ENCODE data around the gene PCNA. TPM values are rescaled to one million over a fixed set of nuclear protein-coding genes. Genes with fewer than 3 reads are reported as not detected.

PCNA gene
- total RNA-seq, 1 donor from 2014 or later, result 323 TPM

- Histone ChIP-seq H3K36me3 (no peaks in the 10 kb centered on the region), H3K4me3 (no peak overlapping the region), H3K79me2 (ENCODE audit: low read depth) (peaks cover 100% of the 10 kb centered on the region), H3F3A (ENCODE audit: low read depth) (no peaks in the 10 kb centered on the region), H3K27me3 (no peaks in the 10 kb centered on the region), H3K4me2 (no peak overlapping the region), H3K9ac (no peak overlapping the region), H2AFZ (replicated peaks) (no peak overlapping the region), H4K20me1 (ENCODE audit: low read depth) (peaks cover 44% of the 10 kb centered on the region), H3K4me1 (peaks cover 14% of the 10 kb centered on the region), H3K27ac (no peak overlapping the region), H3K9me3 (ENCODE audit: low read depth) (no peaks in the 10 kb centered on the region)
- Mint-ChIP-seq H3K27ac (no peak overlapping the region), H3K4me3 (no peak overlapping the region), H3K36me3 (peaks cover 1% of the 10 kb centered on the region), H3K9me3 (no peaks in the 10 kb centered on the region), H3K4me1 (peaks cover 13% of the 10 kb centered on the region), H3K27me3 (ENCODE audit: insufficient read depth, low read depth) (peaks cover 2% of the 10 kb centered on the region)
- no peak for DNase-seq (ENCODE audit: low spot score)
- TF ChIP-seq CTCF (IDR thresholded peaks at IDR 0.05), result no peak
- TF ChIP-seq EZH2phosphoT487 (IDR thresholded peaks at IDR 0.05), result no peak
- TF ChIP-seq EZH2 (IDR thresholded peaks at IDR 0.05), result no peak
Observed at GRCh38 chr20:5133998-5134397, 14.2 kb upstream of the PCNA start.

- H3K4me2 ChIP-seq, result no peak overlapping the region
- no peak for TF ChIP-seq EZH2 (IDR thresholded peaks at IDR 0.05)
- TF ChIP-seq CTCF (IDR thresholded peaks at IDR 0.05), result no peak
- TF ChIP-seq EZH2phosphoT487 (IDR thresholded peaks at IDR 0.05), result no peak
- H4K20me1 ChIP-seq (ENCODE audit: low read depth), result peaks cover 40% of the 10 kb centered on the region
- H3K27me3 ChIP-seq, result no peaks in the 10 kb centered on the region
- no peaks in the 10 kb centered on the region for H3K36me3 ChIP-seq
- peaks cover 4% of the 10 kb centered on the region for H3K27me3 Mint-ChIP-seq (ENCODE audit: insufficient read depth, low read depth)
- peaks cover 2% of the 10 kb centered on the region for H3K36me3 Mint-ChIP-seq
- H3K4me3 Mint-ChIP-seq, result no peak overlapping the region
- H3K27ac Mint-ChIP-seq, result no peak overlapping the region
- H3K9me3 ChIP-seq (ENCODE audit: low read depth), result no peaks in the 10 kb centered on the region
- peaks cover 20% of the 10 kb centered on the region for H3K4me1 ChIP-seq
- no peak overlapping the region for H3K27ac ChIP-seq
- H3K9me3 Mint-ChIP-seq, result no peaks in the 10 kb centered on the region
- no peak overlapping the region for H3K4me3 ChIP-seq
- peaks cover 14% of the 10 kb centered on the region for H3F3A ChIP-seq (ENCODE audit: low read depth)
- no peak for DNase-seq (ENCODE audit: low spot score)
- no peak overlapping the region for H2AFZ ChIP-seq (replicated peaks)
- H3K4me1 Mint-ChIP-seq, result peaks cover 17% of the 10 kb centered on the region
- H3K79me2 ChIP-seq (ENCODE audit: low read depth), result peaks cover 97% of the 10 kb centered on the region
- no peak overlapping the region for H3K9ac ChIP-seq
Observed at GRCh38 chr20:5131502-5131901, 11.7 kb upstream of the PCNA start.

GRCh38 chr20:5128886-5129285 lies 9.1 kb upstream of the PCNA start:
- Mint-ChIP-seq H3K9me3 (no peaks in the 10 kb centered on the region), H3K36me3 (peaks cover 2% of the 10 kb centered on the region), H3K4me3 (peak overlapping the region; percentile 65), H3K27me3 (ENCODE audit: insufficient read depth, low read depth) (peaks cover 7% of the 10 kb centered on the region), H3K27ac (no peak overlapping the region), H3K4me1 (peaks cover 15% of the 10 kb centered on the region)
- H3K9me3 ChIP-seq (ENCODE audit: low read depth), result no peaks in the 10 kb centered on the region
- DNase-seq (ENCODE audit: low spot score), result no peak
- no peak overlapping the region for H3K9ac ChIP-seq
- H4K20me1 ChIP-seq (ENCODE audit: low read depth), result peaks cover 21% of the 10 kb centered on the region
- no peak overlapping the region for H2AFZ ChIP-seq (replicated peaks)
- H3K4me2 ChIP-seq, result peak overlapping the region; percentile 91
- peaks cover 9% of the 10 kb centered on the region for H3K4me1 ChIP-seq
- H3K36me3 ChIP-seq, result no peaks in the 10 kb centered on the region
- TF ChIP-seq CTCF (IDR thresholded peaks at IDR 0.05), result no peak
- no peak for TF ChIP-seq EZH2 (IDR thresholded peaks at IDR 0.05)
- no peak for TF ChIP-seq EZH2phosphoT487 (IDR thresholded peaks at IDR 0.05)
- peak overlapping the region; percentile 98 for H3K4me3 ChIP-seq
- H3K27me3 ChIP-seq, result no peaks in the 10 kb centered on the region
- H3K79me2 ChIP-seq (ENCODE audit: low read depth), result peaks cover 71% of the 10 kb centered on the region
- H3K27ac ChIP-seq, result no peak overlapping the region
- H3F3A ChIP-seq (ENCODE audit: low read depth), result peaks cover 18% of the 10 kb centered on the region
